Skeletal muscle tissue (tissue), 4 donors: ENCODE results near the gene TNFSF10. TPM values are rescaled to one million over a fixed set of nuclear protein-coding genes. Genes with fewer than 3 reads are reported as not detected.

Experiments
- H3K27ac ChIP-seq: one replicate; pipeline ENCODE4 v1.7.0; 2013; ENCODE audit warnings: mild to moderate bottlenecking, low read depth, low read length, inconsistent platforms
- H3K27me3 ChIP-seq, 3 donors: one replicate each; pipeline ENCODE4 v1.7.0; 2013; ENCODE audit warnings: low read length in 3 of 3; ENCODE audit not compliant: control insufficient read depth in 3 of 3, insufficient read depth in 3 of 3
- H3K36me3 ChIP-seq, 3 donors: one replicate each; pipeline ENCODE4 v1.7.0; 2013; ENCODE audit warnings: low read length in 3 of 3; ENCODE audit not compliant: control insufficient read depth in 3 of 3, insufficient read depth in 3 of 3
- H3K4me1 ChIP-seq, 3 donors: one replicate each; pipeline ENCODE4 v1.7.0; 2013; ENCODE audit warnings: low read length in 3 of 3, mild to moderate bottlenecking in 3 of 3; ENCODE audit not compliant: control insufficient read depth in 3 of 3, insufficient read depth in 3 of 3
- H3K4me3 ChIP-seq, 3 donors: one replicate each; pipeline ENCODE4 v1.7.0; 2013; ENCODE audit warnings: low read length in 3 of 3
- H3K9ac ChIP-seq, 3 donors: one replicate each; pipeline ENCODE4 v1.7.0; 2013; ENCODE audit warnings: low read length in 3 of 3, mild to moderate bottlenecking in 3 of 3, moderate library complexity in 2 of 3, low read depth in 1 of 3
- H3K9me3 ChIP-seq, 3 donors: one replicate each; pipeline ENCODE4 v1.7.0; 2013; ENCODE audit warnings: low read length in 3 of 3; ENCODE audit not compliant: control insufficient read depth in 3 of 3
- total RNA-seq: library from RNA; depleted of rRNA; stranded (reverse); fragments of >200 nt; gene quantifications from one replicate; pipeline ENCODE4 v1.2.3, GENCODE V29; 2014
- donor health status: Osteomylitis.

TNFSF10 gene
- total RNA-seq, 1 donor from 2014 or later: 9.9 TPM

DNA sequence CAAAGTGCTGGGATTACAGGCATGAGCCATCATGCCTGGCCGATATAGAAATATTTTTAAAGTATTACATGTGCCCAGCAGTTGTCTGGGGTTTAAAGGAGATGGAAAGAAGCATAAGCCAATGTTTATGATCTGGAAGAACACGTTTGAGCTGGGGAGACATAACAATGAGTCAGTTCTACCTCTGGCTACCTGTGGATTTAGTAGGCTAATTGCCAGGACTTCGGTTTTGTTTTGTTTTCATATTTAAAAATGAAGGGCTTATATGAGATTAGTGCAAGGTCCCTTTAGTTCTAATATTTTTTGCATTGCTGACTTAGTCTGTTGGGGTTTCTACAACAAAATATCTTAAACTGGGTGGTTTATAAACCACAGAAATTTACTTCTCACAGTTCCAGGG is 22.9 kb upstream of the TNFSF10 start:
- no peaks in the 10 kb centered on the region for H3K9me3 ChIP-seq
- peak overlapping the region; percentile 1 for H3K27ac ChIP-seq
- H3K9ac ChIP-seq: no peak overlapping the region
- H3K4me3 ChIP-seq: no peak overlapping the region
- H3K36me3 ChIP-seq: no peaks in the 10 kb centered on the region
- H3K4me1 ChIP-seq: peaks cover 0 to 2% (median 0%) of the 10 kb centered on the region in 3 donors
- H3K27me3 ChIP-seq: no peaks in the 10 kb centered on the region

DNA sequence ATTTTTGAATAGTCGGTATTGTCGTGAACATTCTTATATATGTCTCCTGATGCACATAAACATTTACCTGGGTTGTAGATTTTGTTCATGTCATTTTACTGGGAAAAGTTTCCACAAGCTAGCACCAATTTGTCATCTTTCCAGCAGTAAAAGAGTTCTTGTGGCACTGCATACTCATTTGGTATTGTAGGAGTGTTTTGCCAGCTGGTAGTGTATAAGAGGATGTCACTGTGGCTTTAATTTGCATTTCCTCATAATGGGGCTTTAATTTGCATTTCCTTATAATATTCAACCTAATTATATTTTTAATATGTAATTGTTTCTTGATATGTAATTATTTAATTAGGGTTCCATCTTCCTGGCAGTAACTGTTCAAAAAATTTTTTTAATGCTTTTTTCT is 21.2 kb upstream of the TNFSF10 start:
- no peak overlapping the region for H3K4me3 ChIP-seq
- no peak overlapping the region for H3K27ac ChIP-seq
- H3K36me3 ChIP-seq: no peaks in the 10 kb centered on the region
- H3K9ac ChIP-seq: no peak overlapping the region
- peaks cover 0 to 2% (median 0%) of the 10 kb centered on the region in 3 donors for H3K4me1 ChIP-seq
- H3K27me3 ChIP-seq: no peaks in the 10 kb centered on the region
- H3K9me3 ChIP-seq: no peaks in the 10 kb centered on the region

DNA sequence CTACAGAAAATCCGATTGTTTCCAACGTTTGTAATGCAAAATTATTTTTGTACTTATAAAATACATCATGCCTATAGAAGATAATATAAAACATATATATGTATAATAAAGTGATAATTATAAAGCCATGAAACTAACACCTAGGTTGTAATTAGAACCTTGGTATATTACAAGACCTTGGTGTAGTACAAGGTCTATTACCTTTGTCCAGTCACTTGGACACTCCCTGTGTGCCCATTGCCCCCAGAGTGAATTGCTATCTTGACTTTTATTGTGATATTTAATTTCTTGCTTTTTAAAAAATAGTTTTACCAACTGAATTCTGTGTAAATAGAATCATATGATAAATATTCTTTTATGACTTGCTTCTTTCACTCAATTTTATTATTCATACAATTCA is 20.7 kb upstream of the TNFSF10 start:
- no peak overlapping the region for H3K27ac ChIP-seq
- no peaks in the 10 kb centered on the region for H3K27me3 ChIP-seq
- H3K36me3 ChIP-seq: no peaks in the 10 kb centered on the region
- no peak overlapping the region for H3K4me3 ChIP-seq
- no peak overlapping the region for H3K9ac ChIP-seq
- H3K9me3 ChIP-seq: no peaks in the 10 kb centered on the region
- H3K4me1 ChIP-seq: peaks cover 0 to 2% (median 0%) of the 10 kb centered on the region in 3 donors

DNA sequence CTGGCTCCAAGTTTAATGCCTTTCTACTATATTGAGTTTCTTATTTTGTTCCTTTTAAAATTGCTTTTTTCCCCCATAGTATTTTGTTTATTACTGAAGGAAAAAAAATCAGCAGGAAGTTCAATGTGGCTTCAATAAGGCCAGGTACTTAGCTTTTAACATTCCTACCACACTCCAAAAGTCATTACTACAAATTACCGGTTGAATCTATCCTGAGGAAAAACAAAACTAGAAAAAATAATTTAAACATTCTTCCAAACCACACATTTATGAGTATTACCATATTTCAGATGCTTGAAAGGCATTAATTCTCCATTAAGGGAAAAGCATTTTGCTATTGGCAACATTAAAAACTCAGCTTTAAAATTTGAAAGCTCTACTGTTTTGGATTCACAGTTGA is 20.2 kb upstream of the TNFSF10 start:
- H3K36me3 ChIP-seq: no peaks in the 10 kb centered on the region
- H3K4me3 ChIP-seq: no peak overlapping the region
- no peak overlapping the region for H3K27ac ChIP-seq
- peaks cover 0 to 2% (median 0%) of the 10 kb centered on the region in 3 donors for H3K4me1 ChIP-seq
- H3K9ac ChIP-seq: no peak overlapping the region
- H3K9me3 ChIP-seq: no peaks in the 10 kb centered on the region
- H3K27me3 ChIP-seq: no peaks in the 10 kb centered on the region

DNA sequence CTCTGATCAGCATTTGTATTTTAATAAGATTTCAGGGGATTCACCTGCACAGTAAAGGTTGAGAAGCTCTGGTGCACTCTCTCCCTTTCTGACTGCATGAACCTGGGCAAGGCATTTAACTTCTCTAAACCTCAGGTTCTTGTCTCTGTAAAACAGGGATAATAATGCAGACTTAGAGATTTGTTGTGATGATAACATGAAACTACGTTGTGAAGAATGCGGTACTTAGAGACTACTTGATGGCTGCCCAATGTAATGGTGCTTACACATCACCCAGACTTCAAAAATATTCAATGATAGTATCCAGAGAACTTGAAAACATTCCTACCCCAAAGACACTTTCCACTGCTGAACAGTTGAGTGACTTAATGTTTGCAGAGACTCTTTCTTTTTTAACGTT is 19.8 kb upstream of the TNFSF10 start:
- Histone ChIP-seq H3K4me1 (peaks cover 0 to 2% (median 0%) of the 10 kb centered on the region in 3 donors), H3K4me3 (no peak overlapping the region), H3K27ac (no peak overlapping the region), H3K9me3 (no peaks in the 10 kb centered on the region), H3K27me3 (no peaks in the 10 kb centered on the region), H3K36me3 (no peaks in the 10 kb centered on the region), H3K9ac (no peak overlapping the region)

DNA sequence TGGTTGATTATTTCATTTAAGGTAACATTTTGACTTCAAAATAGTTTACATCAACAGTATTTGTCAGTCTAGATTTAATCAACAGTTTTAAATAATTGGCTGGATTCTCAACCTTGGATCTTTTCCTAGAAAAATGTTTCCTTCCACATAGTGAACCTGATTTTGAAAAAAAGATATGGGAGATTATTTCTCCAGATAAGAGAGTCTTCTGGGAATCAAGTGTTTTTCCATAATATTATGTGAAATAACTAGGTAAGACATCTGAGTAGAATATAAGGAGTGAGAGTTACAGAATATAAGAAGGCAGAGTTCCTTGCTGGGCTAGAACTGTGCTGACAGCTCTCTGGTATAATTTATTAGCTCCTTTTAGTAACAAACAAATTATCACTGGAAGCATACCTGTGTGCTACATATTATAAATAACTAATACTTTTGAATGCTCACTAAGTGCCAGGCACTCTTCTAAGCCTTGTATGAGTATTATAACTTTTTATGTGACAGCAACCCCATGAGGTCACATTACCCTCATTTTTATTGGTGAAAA is 18.8 kb upstream of the TNFSF10 start:
- peaks cover 0 to 2% (median 0%) of the 10 kb centered on the region in 3 donors for H3K4me1 ChIP-seq
- no peaks in the 10 kb centered on the region for H3K27me3 ChIP-seq
- H3K36me3 ChIP-seq: no peaks in the 10 kb centered on the region
- H3K9ac ChIP-seq: no peak overlapping the region
- H3K27ac ChIP-seq: no peak overlapping the region
- no peak overlapping the region for H3K4me3 ChIP-seq
- no peaks in the 10 kb centered on the region for H3K9me3 ChIP-seq

DNA sequence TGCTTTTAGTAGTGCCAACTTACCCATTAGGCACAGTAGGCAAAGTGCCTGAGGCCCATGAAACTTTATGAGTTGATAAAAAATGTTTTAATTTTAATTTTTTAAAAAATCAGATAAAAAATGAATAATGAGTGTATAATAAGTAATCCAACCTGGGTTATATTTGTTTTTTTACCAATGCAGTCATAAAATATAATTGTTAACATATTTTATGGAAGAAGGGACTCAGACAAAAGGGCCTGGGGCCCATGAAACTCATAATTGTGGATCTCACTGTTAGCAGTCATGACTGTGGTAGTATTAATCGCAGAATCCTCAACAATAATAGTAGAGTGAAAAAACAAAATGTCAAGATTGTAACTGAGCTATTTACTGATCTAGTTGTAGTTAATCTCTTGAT is 16.8 kb upstream of the TNFSF10 start:
- Histone ChIP-seq H3K9me3 (no peaks in the 10 kb centered on the region), H3K4me1 (peaks cover 0 to 2% (median 0%) of the 10 kb centered on the region in 3 donors), H3K36me3 (no peaks in the 10 kb centered on the region), H3K27ac (no peak overlapping the region), H3K9ac (no peak overlapping the region), H3K4me3 (no peak overlapping the region), H3K27me3 (no peaks in the 10 kb centered on the region)

DNA sequence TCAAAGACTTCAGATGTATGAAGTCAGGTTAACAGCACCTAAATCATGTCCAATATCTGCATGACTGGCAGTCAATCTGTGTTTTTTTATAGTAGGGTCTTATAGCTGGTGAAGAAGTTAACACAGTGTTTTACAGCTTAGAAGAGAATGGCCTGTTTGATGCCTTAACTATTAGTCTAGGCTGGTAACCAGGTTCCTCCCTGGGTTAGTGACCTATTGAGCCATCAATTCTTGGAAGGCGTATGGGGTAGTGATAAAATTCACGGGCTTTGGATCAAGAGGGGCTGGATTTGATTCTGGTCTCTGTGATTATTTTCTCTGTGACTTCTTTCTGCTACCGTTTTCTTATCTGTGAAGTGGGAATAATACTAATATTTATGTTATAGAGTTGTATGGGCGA is 16.0 kb upstream of the TNFSF10 start:
- Histone ChIP-seq H3K4me3 (no peak overlapping the region), H3K4me1 (peaks cover 0 to 2% (median 0%) of the 10 kb centered on the region in 3 donors), H3K27ac (no peak overlapping the region)

DNA sequence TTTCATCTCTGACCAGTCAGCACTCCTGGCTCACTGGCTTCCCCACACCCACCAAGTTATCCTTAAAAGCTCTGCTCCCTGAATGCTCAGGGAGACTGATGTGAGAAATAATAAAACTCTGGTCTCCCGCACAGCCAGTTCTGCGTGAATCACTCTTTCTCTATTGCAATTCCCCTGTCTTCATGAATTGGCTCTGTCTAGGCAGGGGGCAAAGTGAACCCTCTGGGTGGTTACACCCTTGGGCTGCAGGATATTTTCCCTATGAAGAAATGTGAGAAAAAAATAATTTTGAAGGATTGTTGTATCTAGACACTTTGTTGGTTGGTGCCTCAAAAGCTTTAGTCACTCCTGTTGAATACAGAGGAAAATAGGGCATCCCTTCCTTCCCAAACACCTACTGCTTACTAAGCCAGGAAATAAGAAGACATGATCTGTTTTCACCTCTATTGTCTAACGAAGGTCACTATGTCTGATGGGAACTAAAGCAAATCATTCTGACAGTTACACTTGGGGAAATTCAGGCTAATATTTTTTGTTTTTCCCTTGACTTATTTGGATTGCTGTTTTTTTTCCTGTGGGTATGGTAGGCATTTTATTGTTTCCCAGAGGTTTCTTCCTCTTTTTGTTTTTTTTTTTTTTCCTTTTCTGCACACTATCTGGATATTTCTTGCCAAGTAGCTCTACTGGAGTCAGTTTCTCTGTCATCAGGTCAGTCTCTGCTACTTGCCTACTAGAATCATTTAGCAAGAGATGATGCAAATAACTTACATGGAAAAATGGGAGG is 15.3 kb upstream of the TNFSF10 start:
- H3K9me3 ChIP-seq: no peaks in the 10 kb centered on the region
- H3K27ac ChIP-seq: no peak overlapping the region
- peaks cover 0 to 2% (median 0%) of the 10 kb centered on the region in 3 donors for H3K4me1 ChIP-seq
- H3K9ac ChIP-seq: no peak overlapping the region
- no peaks in the 10 kb centered on the region for H3K36me3 ChIP-seq
- no peak overlapping the region for H3K4me3 ChIP-seq
- no peaks in the 10 kb centered on the region for H3K27me3 ChIP-seq

More for the DNA sequence above, 16.0 kb upstream of the TNFSF10 start:
- Histone ChIP-seq H3K27me3 (no peaks in the 10 kb centered on the region), H3K36me3 (no peaks in the 10 kb centered on the region), H3K9ac (no peak overlapping the region), H3K9me3 (no peaks in the 10 kb centered on the region)

DNA sequence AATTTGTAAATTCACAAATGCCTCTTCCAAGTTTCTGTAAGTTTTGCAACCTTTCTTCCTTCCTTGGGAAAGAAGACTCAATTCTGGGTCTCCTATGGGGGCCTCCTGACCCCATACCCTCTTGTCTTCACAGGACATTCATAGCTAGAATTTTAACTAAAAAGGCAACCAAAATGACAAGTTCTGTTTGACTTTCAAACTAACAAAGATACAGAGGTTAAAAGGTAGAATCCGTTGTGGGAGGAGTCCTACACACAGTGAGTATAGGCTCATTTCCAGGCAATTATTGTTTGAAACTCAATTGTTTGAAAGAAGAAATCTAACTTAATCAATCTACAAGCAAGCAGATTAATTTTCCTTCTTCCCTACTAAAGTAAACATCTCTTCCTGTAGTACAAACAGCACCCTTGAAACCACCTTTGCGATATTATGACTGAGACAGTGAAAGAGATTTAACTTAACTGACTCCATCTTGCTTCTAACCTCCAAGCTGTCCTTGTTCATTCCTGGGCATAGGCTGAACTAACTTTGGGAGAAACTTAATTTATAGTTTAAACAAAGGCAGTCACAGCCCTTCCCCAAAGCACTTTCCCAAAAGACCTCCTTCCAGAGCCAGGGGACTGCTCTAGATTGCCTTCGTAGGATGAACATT is 14.4 kb upstream of the TNFSF10 start:
- H3K27me3 ChIP-seq: no peaks in the 10 kb centered on the region
- H3K9me3 ChIP-seq: no peaks in the 10 kb centered on the region
- no peaks in the 10 kb centered on the region for H3K36me3 ChIP-seq
- no peak overlapping the region for H3K9ac ChIP-seq
- no peak overlapping the region for H3K4me3 ChIP-seq
- H3K4me1 ChIP-seq: peaks cover 0 to 2% (median 0%) of the 10 kb centered on the region in 3 donors
- H3K27ac ChIP-seq: no peak overlapping the region
